LNCAP (cell line): ENCODE data around the gene RASL10A.

Experiments used
- CTCF ChIP-seq: fragments of 450-650 bp; IDR thresholded peaks from 2 replicates; pipeline ENCODE4 v1.5.1; 2017; ENCODE audit warnings: mild to moderate bottlenecking

RASL10A gene

GRCh38 chr22:29299136-29299900 is 16.2 kb downstream of the RASL10A start:
- no peak for TF ChIP-seq CTCF

- no peak for TF ChIP-seq CTCF
These were observed 16.9 kb downstream of the RASL10A start for GRCh38 chr22:29298641-29299040.

- no peak for TF ChIP-seq CTCF
These were observed 23.1 kb downstream of the RASL10A start for GRCh38 chr22:29292379-29292778.

GRCh38 chr22:29291215-29291614 is 24.3 kb downstream of the RASL10A start:
- TF ChIP-seq CTCF, result no peak

- TF ChIP-seq CTCF, result no peak
These were observed 25.4 kb downstream of the RASL10A start for GRCh38 chr22:29290061-29290460.

GRCh38 chr22:29288837-29289236 is 26.7 kb downstream of the RASL10A start:
- no peak for TF ChIP-seq CTCF

- TF ChIP-seq CTCF, result no peak
These were observed 31.3 kb downstream of the RASL10A start for GRCh38 chr22:29284196-29284595.

GRCh38 chr22:29277927-29278326 is 37.6 kb downstream of the RASL10A start:
- no peak for TF ChIP-seq CTCF
